NCI-H460 (cell line): ENCODE results near the gene UBA3. TPM values are rescaled to one million over a fixed set of nuclear protein-coding genes. Genes with fewer than 3 reads are reported as not detected.

Experiments used
- DNase-seq: peaks from one replicate; pipeline ENCODE4 v3.0.0-alpha.2; 2016; ENCODE audit warnings: low read depth; ENCODE audit errors: extremely low read depth
- total RNA-seq: library from RNA; depleted of rRNA; stranded (reverse); fragments of >200 nt; shearing (Covaris generic); gene quantifications from 2 replicates; pipeline ENCODE4 v1.2.3, GENCODE V29; 2014

UBA3 gene
- total RNA-seq, 1 experiment from 2014 or later, result 61.7 TPM

GRCh38 chr3:69079269-69080159, 651 bp downstream of the UBA3 start:
- DNase-seq, result no peak

GRCh38 chr3:69072928-69073327, 7.2 kb downstream of the UBA3 start:
- DNase-seq, result no peak

- no peak for DNase-seq
These were observed 14.0 kb downstream of the UBA3 start for GRCh38 chr3:69066121-69066520.

- DNase-seq, result no peak
These were observed 14.7 kb downstream of the UBA3 start for GRCh38 chr3:69065318-69065964.

GRCh38 chr3:69063636-69064035, 16.5 kb downstream of the UBA3 start:
- DNase-seq, result no peak

GRCh38 chr3:69059688-69060087, 20.5 kb downstream of the UBA3 start:
- no peak for DNase-seq

- DNase-seq, result no peak
These were observed 21.3 kb downstream of the UBA3 start for GRCh38 chr3:69058947-69059224.

- DNase-seq, result no peak
These were observed 21.8 kb downstream of the UBA3 start for GRCh38 chr3:69058180-69058946.

- DNase-seq, result no peak
These were observed 27.7 kb downstream of the UBA3 start for GRCh38 chr3:69052472-69052898.

GRCh38 chr3:69051756-69052471, 28.3 kb downstream of the UBA3 start, which contains the start of gene TMF1:
Gene TMF1, minus strand, starts transcription at chr3:69052333. Its CDS starts 247 bp downstream, at chr3:69052086.
- DNase-seq, result peak; percentile 95

GRCh38 chr3:69048990-69049389, 31.2 kb downstream of the UBA3 start:
- DNase-seq, result no peak

GRCh38 chr3:69044608-69045007, 35.6 kb downstream of the UBA3 start:
- no peak for DNase-seq

GRCh38 chr3:69033470-69033869, 46.7 kb downstream of the UBA3 start:
- no peak for DNase-seq

GRCh38 chr3:69032737-69033136, 47.4 kb downstream of the UBA3 start:
- DNase-seq, result no peak

GRCh38 chr3:69032142-69032541, 48.0 kb downstream of the UBA3 start:
- DNase-seq, result peak; percentile 6

GRCh38 chr3:69031635-69032034, 48.5 kb downstream of the UBA3 start:
- no peak for DNase-seq

- DNase-seq, result no peak
These were observed 59.3 kb downstream of the UBA3 start for GRCh38 chr3:69020857-69021256.

GRCh38 chr3:69020424-69020823, 59.7 kb downstream of the UBA3 start:
- peak; percentile 4 for DNase-seq

- no peak for DNase-seq
These were observed 63.3 kb downstream of the UBA3 start for GRCh38 chr3:69016901-69017300.

- no peak for DNase-seq
These were observed 64.1 kb downstream of the UBA3 start for GRCh38 chr3:69016102-69016501.
